ENCODE results near the gene CYB5RL. TPM values are rescaled to one million over a fixed set of nuclear protein-coding genes. Genes with fewer than 3 reads are reported as not detected.

The CYB5RL gene
- total RNA-seq, 1 donor from 2014 or later = 5.1 TPM

GRCh38 chr1:54156986-54157385, 42.8 kb downstream of the CYB5RL start:
- Histone ChIP-seq H3K9me3 (no peaks in the 10 kb centered on the region), H3K4me1 (peaks cover 0 to 10% of the 10 kb centered on the region in 2 donors), H3K27me3 (no peaks in the 10 kb centered on the region), H3K4me3 (no peak overlapping the region), H3K36me3 (no peaks in the 10 kb centered on the region), H3K27ac (no peak overlapping the region)
- TF ChIP-seq, protein P1, sequence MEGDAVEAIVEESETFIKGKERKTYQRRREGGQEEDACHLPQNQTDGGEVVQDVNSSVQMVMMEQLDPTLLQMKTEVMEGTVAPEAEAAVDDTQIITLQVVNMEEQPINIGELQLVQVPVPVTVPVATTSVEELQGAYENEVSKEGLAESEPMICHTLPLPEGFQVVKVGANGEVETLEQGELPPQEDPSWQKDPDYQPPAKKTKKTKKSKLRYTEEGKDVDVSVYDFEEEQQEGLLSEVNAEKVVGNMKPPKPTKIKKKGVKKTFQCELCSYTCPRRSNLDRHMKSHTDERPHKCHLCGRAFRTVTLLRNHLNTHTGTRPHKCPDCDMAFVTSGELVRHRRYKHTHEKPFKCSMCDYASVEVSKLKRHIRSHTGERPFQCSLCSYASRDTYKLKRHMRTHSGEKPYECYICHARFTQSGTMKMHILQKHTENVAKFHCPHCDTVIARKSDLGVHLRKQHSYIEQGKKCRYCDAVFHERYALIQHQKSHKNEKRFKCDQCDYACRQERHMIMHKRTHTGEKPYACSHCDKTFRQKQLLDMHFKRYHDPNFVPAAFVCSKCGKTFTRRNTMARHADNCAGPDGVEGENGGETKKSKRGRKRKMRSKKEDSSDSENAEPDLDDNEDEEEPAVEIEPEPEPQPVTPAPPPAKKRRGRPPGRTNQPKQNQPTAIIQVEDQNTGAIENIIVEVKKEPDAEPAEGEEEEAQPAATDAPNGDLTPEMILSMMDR (IDR thresholded peaks at IDR 0.05) = no peak
- intact Hi-C loops (cut with DNase I) = no loop called here
- DNase-seq (ENCODE audit: low spot score in 2 of 2) = no peak

GRCh38 chr1:54156201-54156600, 43.6 kb downstream of the CYB5RL start:
- intact Hi-C loops (cut with DNase I) = no loop called here
- peaks cover 0 to 10% of the 10 kb centered on the region in 2 donors for H3K4me1 ChIP-seq
- TF ChIP-seq, protein P1 (IDR thresholded peaks at IDR 0.05) = no peak
- H3K36me3 ChIP-seq = no peaks in the 10 kb centered on the region
- no peaks in the 10 kb centered on the region for H3K27me3 ChIP-seq
- H3K4me3 ChIP-seq = no peak overlapping the region
- no peak for DNase-seq (ENCODE audit: low spot score in 2 of 2)
- no peaks in the 10 kb centered on the region for H3K9me3 ChIP-seq
- no peak overlapping the region for H3K27ac ChIP-seq

DNA sequence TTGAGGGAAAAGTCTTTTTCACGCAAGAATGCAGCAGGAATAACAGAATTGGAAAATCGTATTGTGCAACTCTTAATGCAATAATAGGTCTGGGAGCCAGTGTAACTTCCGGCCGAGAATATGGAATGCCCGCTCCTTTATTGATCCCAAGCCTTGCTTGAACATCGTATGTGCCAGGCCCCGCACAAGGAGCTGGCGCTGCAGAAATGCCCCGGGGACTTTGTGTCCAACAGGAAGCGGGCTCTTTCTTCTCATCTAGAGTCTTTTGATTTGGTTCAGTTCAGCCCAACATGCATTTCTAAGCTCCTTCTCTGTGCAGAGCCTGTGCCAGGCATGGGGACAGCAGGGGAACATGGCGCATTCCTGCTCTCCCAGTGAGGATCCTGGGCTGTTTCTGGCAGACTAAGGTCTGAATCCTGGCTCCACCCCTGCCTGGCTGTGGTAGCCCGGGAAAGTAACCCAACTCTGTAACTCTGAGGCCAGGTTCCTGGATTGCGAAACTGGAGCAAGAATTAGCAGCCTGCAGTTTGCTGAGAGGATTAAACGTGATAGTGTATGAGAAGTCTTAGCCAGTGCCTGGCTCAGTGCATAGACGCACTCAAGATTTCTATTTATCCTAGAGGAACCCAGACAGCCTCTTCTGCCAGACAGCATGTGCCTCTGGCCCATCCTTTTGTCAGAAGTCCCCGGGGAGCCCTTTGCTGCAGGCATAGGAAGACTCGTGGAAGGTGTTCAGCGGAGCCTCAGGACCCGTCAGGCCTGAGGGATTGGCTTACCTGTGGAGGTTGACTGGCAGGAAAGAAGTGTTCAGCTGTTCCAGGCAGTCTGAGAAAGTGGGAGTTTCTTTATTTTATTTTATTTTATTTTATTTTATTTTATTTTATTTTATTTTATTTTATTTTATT, 46.0 kb downstream of the CYB5RL start:
- no peaks in the 10 kb centered on the region for H3K27me3 ChIP-seq
- peak overlapping the region; percentile 0 to 5 for H3K27ac ChIP-seq
- no peaks in the 10 kb centered on the region for H3K9me3 ChIP-seq
- TF ChIP-seq, protein P1 (IDR thresholded peaks at IDR 0.05) = no peak
- peaks cover 0 to 10% of the 10 kb centered on the region in 2 donors for H3K4me1 ChIP-seq
- intact Hi-C loops (cut with DNase I) = no loop called here
- no peaks in the 10 kb centered on the region for H3K36me3 ChIP-seq
- DNase-seq (ENCODE audit: low spot score in 2 of 2) = peak in 1 of 2 donors; percentile 77
- H3K4me3 ChIP-seq = peak overlapping the region in 1 of 2 donors; percentile 25

GRCh38 chr1:54152696-54153095, 47.1 kb downstream of the CYB5RL start, which contains the start of gene CDCP2:
Gene CDCP2 (minus strand): TSS chr1:54153000. CDS start chr1:54152922, 78 bp downstream.
- Histone ChIP-seq H3K9me3 (no peaks in the 10 kb centered on the region), H3K27me3 (no peaks in the 10 kb centered on the region), H3K4me1 (peaks cover 0 to 10% of the 10 kb centered on the region in 2 donors), H3K4me3 (peak within 1 kb of the TSS in 1 of 2 donors; percentile 25), H3K27ac (peak within 1 kb of the TSS; percentile 0 to 5), H3K36me3 (no peaks in the 10 kb centered on the region)
- TF ChIP-seq, protein P1 (IDR thresholded peaks at IDR 0.05) = no peak
- no peak for DNase-seq (ENCODE audit: low spot score in 2 of 2)
- intact Hi-C loops (cut with DNase I) = no loop called here

DNA sequence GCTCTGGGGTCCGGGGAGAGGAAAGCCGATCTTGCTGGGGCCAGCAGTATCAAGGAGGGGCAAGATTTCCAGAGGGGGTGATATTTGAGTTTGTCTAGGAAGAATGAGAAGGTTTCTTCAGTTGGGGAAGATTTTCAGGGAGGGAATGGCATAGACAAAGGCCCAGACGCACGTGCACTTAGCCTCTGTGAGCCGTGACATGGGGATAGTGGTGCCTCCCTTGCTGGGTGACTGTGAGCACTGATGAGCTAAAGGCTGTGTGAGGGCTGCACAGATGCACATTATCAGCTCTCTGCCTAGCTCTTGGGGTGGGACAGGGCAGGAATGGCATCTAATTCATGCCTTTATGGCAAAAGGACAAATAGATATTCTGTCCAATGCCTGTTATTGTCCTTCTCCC, 48.8 kb downstream of the CYB5RL start:
- TF ChIP-seq, protein P1 (IDR thresholded peaks at IDR 0.05) = no peak
- Histone ChIP-seq H3K9me3 (no peaks in the 10 kb centered on the region), H3K36me3 (no peaks in the 10 kb centered on the region), H3K27ac (no peak overlapping the region), H3K4me1 (peaks cover 0 to 10% of the 10 kb centered on the region in 2 donors), H3K27me3 (no peaks in the 10 kb centered on the region), H3K4me3 (no peak overlapping the region)
- intact Hi-C loops (cut with DNase I) = no loop called here
- no peak for DNase-seq (ENCODE audit: low spot score in 2 of 2)

Other genes starting within 250 kb of the CYB5RL start
- gene LDLRAD1, start 181.8 kb downstream of the CYB5RL start, total RNA-seq = not detected
- 97.5 TPM for gene TMEM59, start 146.8 kb downstream of the CYB5RL start, total RNA-seq
- gene TCEANC2, start 146.4 kb downstream of the CYB5RL start, total RNA-seq = 0.64 TPM
- gene CDCP2, start 47.0 kb downstream of the CYB5RL start, total RNA-seq = not detected
- 51.2 TPM for gene MRPL37, start 137 bp upstream of the CYB5RL start, total RNA-seq
- 51.0 TPM for gene SSBP3, start 206.4 kb upstream of the CYB5RL start, total RNA-seq

Data from ascending aorta (tissue), 2 donors.